ENCODE measurements around the gene S100A11.

Gene S100A11

DNA sequence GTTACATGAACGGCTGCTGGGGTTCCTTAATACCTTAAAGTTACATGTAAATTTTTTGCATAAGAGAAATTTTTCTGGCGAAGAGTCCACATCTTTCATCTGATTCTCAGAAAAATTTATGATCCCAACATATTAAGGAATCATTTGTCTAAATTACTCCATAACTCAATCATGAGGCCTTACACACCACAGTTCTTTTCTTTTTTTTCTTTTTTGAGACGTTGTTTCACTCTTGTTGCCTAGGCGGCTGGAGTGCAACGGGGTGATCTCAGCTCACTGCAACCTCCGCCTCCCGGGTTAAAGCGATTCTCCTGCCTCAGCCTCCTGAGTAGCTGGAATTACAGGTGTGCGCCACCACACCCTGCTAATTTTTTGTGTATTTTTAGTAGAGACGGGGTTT is 2.1 kb upstream of the S100A11 start:
- DNase-seq: no peak

DNA sequence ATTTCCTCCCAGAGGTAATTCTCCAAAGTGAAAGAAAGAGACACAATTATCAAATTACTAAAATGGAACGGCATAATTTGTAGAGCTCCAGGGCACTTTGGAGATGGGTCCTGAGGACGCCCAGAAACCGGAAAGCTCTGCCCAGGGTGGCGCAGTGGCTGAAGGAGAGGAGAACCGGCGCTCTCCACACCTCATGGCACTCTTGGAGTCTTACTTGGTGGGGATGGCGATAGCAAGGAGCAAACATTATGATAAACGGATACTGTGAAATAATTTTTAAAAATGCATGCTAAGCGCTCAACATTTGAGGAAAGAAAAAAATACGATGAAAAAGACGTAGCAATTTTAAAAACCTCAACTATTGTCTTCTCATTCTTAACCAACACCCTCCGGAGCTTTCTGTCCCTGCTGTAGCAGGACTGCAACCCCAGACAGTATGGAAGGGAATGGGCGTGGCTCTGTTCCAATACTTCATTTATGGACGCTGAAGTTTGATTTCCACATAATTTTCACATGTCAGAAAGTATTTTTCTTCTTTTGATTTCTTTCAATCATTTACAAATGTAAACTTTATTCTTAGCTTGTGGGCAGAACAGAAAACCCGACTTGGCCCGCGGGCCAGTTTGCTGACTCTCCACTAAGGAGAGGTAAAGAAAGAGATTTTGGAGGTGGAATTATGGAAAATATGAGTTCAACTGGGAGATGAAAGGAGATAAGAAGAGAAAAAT is 1.1 kb downstream of the S100A11 start:
- no peak for DNase-seq

DNA sequence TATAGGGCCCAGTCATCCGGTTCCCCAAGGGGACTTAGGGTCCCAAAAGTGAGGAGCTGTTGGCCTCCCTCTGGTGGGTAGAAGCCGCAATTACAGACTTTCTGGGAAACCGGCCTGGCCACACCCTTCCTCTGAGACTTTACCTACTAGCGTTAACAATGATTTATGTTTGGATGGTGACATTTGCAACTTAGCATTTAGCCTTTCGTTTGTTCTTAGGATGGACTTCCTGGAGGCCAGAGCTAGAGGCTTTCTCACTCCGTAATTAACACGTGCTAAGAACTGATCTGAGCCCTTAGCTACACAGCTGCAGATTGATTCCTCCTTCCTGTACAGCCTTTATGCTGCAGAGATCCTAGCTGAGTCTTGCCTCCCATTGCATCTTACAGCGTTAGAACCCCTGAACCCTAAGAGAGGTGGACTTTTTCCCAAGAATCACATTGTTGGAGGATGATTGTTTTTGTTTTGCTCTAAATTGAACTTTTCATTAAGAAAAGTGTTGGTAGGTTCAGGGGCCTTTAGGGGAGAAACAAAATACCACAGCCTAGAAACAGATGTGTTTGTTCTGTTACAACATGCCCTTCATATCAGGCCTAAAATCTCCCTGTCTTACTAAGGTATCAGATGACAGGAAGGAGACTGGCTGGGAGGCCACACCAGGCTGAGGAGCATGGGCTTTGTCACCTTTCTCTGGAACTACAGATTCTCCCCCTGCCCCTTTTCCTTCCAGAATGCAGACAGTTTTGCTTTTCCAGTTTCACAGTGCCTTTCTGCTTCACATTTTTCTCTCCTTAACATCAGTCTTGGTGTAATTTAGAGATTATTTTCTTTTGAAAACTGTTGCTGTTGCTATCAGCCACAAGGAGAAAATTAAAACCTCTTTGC is 1.9 kb downstream of the S100A11 start:
- DNase-seq: no peak

DNA sequence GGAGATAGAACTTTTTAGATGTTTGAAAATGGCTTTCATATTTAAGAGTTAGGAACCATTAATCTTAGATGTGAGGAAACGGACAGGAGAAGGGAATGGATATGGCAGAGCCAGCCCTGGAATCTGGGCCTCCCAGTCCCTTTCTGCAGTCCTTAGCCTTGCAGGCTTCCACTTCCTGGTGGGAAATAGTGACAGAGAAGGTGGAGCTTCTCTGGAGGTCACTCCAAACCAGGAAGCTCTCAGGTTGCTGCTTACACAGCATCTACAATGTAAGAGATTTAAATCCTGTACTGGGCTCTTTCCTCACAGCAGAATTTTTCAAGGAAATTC is 2.5 kb downstream of the S100A11 start:
- DNase-seq: no peak

DNA sequence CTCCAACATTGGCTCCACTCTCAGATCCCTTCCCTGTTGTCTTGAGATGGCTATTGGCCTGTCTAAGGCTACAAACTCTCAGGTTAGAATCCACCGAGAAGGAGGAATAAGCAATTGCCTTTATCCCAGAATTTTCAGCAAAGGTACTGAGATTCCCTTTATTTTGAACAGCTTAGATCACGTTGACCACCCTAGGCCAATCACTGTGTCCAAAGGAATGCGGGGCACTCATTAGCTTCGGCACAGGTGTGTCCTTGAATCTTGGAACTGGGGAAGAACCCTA is 6.9 kb downstream of the S100A11 start:
- no peak for DNase-seq

DNA sequence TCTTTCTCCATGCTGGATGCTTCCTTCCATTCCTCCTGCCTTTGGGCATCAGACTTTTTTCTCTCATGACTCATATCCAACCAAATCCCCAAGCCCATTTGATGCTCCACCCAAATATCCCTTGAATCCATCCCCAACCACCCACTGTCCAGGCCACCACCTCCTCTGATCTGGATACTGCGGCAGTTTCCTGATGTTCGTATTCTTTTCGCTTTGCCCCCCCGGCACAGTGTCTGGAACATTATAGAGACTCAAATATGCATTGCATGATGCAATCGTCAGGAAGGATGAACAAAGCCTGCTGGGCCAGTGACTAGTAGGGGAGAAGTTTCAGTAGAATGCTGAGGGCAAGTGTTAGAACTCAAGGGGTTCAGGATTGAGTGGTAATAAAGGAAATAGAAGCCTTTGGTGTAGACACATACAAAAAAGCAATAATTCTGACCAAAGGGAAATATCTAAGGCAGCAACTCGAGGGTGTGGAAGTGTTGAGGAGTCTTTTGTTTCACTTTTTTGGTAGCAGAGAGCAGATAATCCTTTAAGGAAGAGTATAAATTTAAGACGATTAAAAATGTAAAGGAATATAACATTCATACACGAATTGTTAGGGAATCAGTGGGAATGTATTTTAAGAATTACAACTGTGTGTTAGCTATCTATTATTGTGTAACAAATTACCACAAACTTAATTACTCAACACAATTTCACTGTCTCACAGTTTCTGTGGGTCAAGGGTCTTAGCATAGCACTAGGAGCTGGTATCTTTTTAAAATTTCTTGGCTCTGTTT is 7.5 kb downstream of the S100A11 start:
- no peak for DNase-seq

DNA sequence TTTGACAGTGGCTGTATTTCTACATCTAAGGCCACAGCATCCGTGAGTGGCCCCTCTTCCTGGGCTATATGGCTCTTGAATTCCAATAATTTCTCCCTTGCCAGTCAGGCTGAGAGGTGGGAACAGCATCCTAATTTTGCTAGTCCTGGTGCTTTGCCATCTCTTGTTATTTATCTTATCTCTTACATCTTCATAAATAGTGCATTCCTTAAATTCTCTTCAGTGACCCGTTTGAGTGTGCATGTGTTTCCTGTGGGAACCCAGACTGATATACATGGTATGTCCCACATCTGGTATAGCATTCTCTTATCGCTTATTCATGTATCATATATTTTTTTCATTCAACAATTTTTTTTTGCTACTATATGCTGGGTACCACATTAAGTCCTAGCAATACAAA is 9.9 kb downstream of the S100A11 start:
- DNase-seq: no peak

DNA sequence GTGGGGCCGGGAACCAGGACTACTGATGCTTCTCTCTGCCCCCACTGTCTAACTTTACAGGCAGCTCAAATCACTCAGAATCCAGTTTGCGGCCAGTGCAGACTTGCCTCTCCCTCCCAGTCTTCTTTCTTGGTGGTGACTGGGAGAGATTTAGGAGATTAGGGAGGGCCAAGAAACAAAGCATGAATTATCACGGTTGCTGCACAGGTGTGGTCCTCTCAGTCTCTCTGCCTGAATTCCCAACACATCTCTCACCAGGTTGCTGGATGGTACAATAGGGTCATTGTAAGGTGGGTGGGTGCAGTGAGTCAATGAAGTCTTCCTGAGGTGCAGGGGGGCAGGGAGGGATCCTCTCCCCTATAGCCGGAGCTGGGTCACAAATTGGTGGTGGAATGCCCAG is 12.6 kb downstream of the S100A11 start:
- DNase-seq: no peak

DNA sequence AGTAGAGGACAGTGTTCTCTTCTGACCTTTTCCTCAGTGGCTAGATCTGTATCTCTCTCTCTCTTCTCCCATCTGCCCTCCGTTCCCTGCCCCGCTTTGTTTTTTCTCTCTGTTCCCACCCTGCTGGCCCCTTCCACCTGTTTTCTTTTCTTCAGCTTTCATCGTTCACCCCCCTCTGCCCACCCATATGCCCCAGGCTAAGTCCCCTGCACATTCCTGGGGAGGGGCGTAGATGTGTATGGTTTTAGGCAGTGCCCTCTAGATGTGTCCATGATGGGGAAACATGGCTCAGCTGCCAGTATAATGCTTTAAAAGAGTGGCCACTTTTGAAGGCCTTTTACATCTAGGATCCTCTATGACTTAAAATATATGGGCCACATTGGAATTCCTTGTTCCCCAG is 13.6 kb downstream of the S100A11 start:
- no peak for DNase-seq

DNA sequence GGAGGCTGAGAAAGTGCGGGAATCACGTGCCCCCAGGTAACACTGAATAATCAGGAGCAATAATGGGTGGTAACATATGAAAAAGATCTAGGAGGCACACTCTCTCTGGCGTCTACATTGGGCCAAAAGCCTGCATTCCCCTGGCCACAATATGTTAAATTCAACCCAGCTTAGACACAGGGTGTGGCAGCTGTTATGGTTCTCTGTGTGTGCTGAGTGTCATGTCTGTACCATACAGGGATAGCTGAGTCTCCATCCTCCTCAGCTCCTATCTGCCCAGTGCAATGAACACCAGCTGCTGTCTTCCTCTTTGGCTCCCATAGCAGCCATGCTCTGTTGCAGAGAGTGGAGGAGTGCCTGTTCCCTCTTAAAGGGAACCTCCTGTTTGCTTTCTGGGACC is 14.3 kb downstream of the S100A11 start:
- no peak for DNase-seq

DNA sequence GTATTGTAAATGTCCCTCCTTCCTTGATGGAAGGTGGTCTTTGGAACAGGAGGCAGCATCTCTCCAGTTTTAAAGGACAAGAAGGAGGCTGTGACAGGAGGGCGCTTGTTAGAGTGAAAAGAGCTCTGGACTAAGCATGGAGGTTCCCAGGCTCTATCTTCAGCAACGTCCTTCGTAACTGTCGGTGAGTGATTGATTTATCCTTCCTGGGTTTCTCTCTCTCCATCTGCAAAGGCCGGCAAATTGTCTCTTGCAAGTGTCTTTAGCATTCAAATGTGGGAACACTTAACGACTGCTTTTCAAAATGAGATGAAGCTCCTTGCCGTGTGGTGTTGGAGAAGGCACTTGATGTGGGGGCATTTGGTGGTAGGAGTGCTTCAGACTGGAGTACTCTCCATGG is 15.2 kb downstream of the S100A11 start:
- DNase-seq: no peak

DNA sequence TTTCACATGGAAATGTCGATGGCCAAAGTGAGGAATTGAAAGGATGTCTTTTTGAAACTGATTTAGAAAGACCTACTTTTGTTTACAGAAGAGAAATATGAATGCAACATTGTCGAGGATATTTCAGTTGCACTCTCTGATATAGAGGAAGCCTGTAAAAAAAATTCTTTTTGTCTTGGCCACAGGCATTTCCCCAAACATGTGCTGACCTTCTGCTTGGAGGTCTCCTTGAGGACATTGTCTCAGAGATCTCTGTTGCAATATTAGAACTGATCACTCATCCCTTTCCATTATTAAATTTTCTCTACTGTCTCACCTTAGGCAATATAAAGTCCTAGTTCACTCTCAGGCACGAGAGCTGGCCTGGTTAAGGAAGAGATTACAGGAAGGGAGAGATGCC is 16.0 kb downstream of the S100A11 start:
- no peak for DNase-seq

DNA sequence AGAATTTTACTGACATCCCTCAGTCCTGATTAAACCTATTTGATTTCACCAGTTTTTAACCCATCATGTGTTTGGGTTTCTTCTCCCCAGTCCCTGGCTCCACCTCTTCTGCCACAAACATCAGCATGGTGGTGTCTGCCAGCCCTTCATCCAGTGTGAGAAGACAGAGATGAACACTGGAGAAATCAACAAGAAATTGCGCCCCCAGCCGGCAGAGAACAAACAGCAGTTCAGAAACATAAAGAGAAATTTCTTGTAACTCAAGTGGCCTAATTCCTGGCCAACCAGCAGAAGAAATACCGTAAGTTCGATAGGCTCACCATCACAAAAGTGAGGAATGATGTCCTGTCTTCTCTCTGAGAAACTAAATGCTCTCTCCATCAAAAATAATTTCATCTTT is 18.3 kb downstream of the S100A11 start:
- no peak for DNase-seq

DNA sequence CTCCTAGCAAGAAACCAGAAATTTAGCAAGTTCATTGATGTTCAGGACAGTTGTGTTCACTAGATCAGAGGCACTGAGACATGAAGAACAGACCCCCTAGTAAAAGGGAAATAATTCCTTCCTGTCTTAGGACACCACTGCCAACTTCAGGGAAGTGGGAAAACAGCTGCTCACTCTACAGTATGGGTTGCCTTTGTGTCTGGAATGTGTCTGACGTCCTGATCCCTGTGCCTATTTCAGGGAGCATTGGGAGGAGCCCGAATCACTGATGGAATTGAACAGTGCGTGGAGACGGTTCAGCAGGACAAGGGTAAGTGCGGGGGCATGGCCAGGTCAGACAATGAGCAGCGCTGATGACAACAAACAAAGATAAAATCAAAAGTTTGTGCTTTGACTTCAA is 21.0 kb downstream of the S100A11 start:
- no peak for DNase-seq

DNA sequence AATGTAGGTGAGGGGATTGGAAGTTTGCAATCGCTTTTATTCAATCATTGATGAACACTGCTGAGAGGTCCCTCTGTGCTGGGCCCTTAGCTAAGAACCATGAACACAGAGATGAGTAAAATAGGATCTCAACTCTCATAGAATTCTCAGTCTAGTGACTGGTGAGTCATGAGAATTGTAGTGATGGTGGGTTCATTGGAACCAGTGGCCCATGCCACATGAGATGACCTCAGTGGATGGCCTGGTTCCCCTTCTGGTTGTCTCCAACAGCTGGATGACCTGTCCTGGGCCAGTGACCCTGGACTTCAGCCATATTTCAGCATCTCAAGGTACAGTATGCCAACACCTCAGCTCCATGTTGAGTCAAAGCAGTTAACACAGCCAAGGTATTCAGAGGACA is 21.9 kb downstream of the S100A11 start:
- no peak for DNase-seq

DNA sequence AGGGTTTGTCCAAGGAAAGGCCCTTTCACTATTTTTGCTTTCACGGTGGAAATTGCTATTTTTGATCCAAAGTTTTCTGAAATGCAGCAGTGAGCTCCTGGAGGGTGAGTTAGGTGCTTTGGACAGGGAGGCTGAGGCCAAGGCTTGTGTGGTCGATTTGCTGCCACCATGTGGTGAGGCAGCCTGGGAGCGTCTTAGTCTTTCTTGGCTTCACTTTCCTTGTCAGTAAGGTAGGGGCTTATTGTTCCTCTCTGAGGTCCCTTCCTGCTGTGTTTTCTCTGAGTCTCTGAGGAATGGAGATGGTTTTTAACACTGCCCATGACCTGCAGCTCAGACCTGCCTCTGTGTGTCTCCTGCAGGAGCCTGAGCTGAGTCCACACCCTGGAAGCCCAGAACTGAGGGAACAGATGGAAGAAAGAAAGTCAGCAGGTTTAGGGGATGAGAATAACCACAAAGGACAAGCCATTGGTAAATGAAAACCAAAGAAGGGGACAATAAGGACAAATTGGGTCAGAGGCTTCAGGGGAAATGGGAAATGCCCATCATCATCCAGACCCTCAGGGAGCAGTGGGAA is 23.1 kb downstream of the S100A11 start:
- peak in 1 of 2 experiments; percentile 28 for DNase-seq

DNA sequence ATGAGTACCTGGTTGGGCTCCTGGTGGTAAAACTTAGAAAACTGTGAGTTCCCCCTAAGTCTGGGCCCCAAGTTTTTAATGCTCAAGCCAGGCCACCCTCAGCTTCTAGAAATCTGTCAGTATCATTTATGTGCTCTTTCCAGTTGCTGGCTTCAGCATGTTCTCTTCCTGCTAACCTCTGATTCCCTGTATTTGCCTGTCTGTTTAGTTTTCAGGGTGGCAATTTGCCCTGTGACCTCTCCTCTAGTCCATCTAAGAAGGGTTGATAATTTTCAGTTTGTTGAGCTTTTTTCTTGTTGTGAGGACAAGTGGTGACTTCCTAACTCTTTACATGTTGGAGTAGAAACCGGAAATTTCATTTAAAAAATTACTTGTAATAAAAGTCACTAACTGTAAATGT is 27.1 kb downstream of the S100A11 start:
- no peak for DNase-seq

DNA sequence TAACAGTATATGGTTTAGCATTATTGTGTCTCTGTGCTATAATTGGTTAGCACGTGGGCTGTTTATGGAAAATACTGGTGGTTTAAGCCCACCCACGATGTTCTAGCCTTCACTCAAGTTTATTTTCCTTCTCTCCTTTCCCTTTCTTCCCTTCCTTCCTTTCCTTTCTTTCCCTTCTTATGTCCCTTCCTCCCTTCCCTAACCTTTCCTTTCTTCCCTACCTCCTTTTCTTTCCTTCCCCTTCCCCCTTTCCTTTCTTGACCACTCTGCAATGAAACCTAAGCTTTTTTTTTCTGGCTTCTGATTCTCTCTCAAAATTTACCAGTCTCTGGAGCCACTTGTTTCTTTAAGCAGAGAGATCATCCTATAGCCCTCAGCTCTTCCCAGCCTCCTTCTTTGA is 29.8 kb downstream of the S100A11 start:
- no peak for DNase-seq

DNA sequence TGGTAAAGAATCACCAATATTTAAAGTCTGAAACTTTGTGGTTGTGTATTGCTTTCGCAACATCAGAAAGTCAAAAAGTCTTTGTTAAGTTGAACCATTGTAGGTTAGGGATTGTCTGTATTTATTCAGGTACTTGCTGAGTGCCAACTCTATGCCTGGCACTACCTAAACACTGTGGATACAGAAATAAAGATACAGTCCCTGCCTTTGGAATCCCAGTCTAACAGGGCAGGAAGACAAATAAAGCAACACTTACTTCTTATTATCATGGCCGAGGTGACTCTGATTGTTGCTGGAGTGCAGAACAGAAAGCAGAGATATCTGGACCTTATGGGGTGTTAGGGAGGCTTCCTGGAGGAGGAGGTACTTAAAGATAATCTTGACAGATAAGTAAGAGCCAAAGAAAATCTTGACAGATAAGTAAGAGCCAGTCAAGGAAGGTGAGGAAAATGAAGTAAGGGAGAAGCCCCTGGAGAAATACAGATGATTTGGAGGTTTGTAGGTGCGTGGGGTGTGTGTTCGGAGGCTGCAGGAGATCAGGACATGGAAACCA is 31.4 kb downstream of the S100A11 start:
- DNase-seq: no peak

DNA sequence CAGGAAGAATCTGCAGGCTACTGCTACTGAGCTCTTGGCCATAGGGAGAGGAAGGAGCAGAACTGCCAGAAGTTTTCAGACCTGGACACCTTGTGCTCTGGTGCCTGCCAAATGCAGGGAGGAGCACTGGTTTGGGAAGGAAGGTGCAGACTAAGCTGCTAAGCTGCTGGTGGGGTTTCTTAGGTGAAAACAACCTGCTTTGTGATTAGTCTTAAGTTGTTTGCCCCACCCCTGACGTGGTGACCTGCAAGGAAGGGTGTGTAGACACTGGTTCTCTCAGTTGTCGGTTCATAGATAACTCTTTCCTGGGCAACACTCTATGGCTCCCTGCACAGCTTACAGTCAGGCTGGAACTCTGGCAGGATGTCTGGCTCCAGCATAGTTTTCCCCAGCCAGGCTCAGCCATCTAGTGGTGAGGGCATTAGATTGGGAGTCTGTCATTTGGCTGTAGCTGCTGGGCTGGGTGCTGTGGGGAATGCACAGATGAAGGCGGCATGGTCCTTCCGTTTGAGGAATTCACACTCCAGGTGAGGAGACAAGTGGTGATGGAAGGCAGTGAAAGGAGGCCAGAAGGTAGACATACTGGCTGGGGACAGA is 32.9 kb downstream of the S100A11 start:
- DNase-seq: no peak

DNA sequence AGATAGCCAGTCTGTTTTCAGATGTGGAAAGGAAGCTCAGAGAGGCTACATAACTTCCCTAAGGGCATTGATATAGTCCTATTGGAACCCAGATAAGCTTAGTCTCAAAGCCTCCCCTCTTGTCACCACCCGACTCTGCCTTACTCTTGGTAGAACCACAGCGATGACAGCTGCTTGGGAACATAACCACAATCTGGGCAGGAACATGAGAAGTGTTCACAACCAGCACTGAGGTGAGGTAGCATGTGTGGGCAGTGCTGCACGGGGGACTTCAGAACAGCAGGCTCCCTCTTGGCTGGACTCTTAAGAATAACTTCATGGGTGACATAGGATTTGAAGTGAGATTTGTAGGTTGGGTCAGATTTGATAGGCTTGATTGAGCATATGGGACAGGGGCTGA is 33.8 kb downstream of the S100A11 start:
- DNase-seq: no peak

DNA sequence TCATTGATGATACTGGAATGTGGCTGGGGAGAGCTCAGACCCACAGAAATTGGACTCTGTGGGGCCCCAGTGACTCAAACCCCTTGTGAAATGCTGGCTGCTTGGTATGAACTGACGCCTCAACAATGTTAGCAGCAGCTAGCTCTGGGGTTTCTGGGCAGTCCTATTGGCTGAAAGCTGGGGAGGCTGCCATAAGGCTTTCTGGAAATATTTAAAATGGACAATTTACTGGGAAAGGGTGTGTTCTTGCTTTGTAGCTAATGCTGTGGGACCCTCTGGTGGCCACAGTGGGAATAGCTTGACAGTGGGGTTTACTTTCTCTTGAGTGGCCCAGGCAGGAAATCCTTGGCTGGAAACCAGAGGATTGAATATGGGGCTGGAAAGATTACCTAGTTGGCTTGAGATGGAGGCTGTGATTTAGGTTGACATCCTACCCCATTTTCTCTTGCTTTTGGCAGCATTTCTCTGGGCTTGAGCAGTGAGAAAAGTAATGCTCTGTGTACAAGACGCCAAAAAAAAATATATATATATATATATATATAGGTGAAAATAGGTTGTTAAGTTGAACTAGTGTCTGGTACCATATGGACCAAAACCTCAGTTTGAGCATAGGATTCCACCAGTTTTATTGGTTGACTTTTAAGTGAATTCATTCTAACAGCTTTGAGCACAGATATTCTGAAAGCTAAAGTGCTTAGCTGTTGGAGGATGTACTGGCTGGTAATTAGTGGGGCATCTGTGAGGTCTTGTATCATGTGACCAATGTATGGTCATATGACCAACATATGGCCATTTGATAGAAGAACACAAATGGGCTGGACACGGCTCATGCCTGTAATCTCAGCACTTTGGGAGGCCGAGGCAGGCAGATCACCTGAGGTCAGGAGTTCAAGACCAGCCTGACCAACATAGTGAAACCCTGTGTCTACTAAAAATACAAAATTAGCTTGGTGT is 34.9 kb downstream of the S100A11 start:
- peak; percentile 82 to 86 for DNase-seq

All from NCI-H2081 (cell line).